Gastrocnemius medialis (tissue), 4 donors: ENCODE measurements around the gene EVI2A. TPM values are rescaled to one million over a fixed set of nuclear protein-coding genes. Genes with fewer than 3 reads are reported as not detected.

Source experiments
- ATAC-seq, 2 donors: fragments of 150-250 bp; one replicate each; pipeline ENCODE4 v1.9.1; 2016
- DNase-seq, 2 donors: peaks; one replicate each; pipeline ENCODE4 v3.0.0-alpha.2; 2019
- H3K27ac ChIP-seq, 4 donors: fragments of 200-600 bp; sonication (generic); 1 replicate in 1 of 4; 2 replicates in 3 of 4; pipeline ENCODE4 v1.5.1; 2016 to 2018; ENCODE audit warnings: mild to moderate bottlenecking in 2 of 4, moderate library complexity in 1 of 4
- H3K27me3 ChIP-seq, 3 donors: fragments of 200-600 bp; sonication (generic) in 2 of 3; 1 replicate in 1 of 3; 2 replicates in 2 of 3; pipeline versions ENCODE4 v1.5.1 to v1.6.0; 2016 to 2019; ENCODE audit warnings: mild to moderate bottlenecking in 1 of 3, moderate library complexity in 1 of 3
- H3K36me3 ChIP-seq, 2 donors: fragments of 200-600 bp; sonication (generic) in 1 of 2; one replicate each; pipeline ENCODE4 v1.5.1; 2017 to 2018
- H3K4me1 ChIP-seq, 2 donors: fragments of 200-600 bp; sonication (generic) in 1 of 2; one replicate each; pipeline ENCODE4 v1.5.1; 2016 to 2017; ENCODE audit warnings: mild to moderate bottlenecking in 2 of 2
- H3K4me3 ChIP-seq, 4 donors: fragments of 200-600 bp; sonication (generic) in 3 of 4; 1 replicate in 1 of 4; 2 replicates in 3 of 4; pipeline ENCODE4 v1.5.1; 2016 to 2019; ENCODE audit warnings: mild to moderate bottlenecking in 2 of 4
- H3K9me3 ChIP-seq, 3 donors: fragments of 200-600 bp; sonication (generic) in 2 of 3; 1 replicate in 1 of 3; 2 replicates in 2 of 3; pipeline ENCODE4 v1.5.1; 2016 to 2019
- CTCF ChIP-seq, 5 experiments: fragments of 450-650 bp in 3 of 5; fragments of 200-600 bp in 2 of 5; sonication (generic) in 2 of 5; IDR thresholded peaks in 4 of 5; conservative IDR thresholded peaks in 1 of 5; 1 replicate in 4 of 5; 2 replicates in 1 of 5; pipeline ENCODE4 v1.5.1; 2016 to 2019; ENCODE audit warnings: antibody characterized with exemption in 5 of 5, mild to moderate bottlenecking in 3 of 5, moderate library complexity in 3 of 5
- POLR2A ChIP-seq, 2 donors: fragments of 450-650 bp; IDR thresholded peaks; one replicate each; pipeline ENCODE4 v1.6.1; 2017; ENCODE audit warnings: antibody characterized with exemption in 2 of 2, mild to moderate bottlenecking in 2 of 2, moderate library complexity in 2 of 2
- in situ Hi-C, 4 donors: fragments of 200-750 bp; cut with MboI; loops; one replicate each; pipeline versions ENCODE4 v1.15.0 to v1.8.0; 2017; ENCODE audit warnings: low sequenced_read_pairs in 4 of 4
- intact Hi-C: fragments of 100-400 bp; cut with DNase I; formaldehyde crosslinking; loops from one replicate; pipeline ENCODE4 v1.15.1; 2023; ENCODE audit warnings: low total_unique reads
- total RNA-seq, 4 donors: library from RNA; depleted of rRNA; stranded (reverse); fragments of >200 nt; gene quantifications; one replicate each; pipeline versions ENCODE4 v1.1.0 to v1.2.3, GENCODE V29; 2016

The EVI2A gene
- total RNA-seq, 4 donors from 2014 or later, result 0.49 to 2.2 (median 0.96) TPM

DNA sequence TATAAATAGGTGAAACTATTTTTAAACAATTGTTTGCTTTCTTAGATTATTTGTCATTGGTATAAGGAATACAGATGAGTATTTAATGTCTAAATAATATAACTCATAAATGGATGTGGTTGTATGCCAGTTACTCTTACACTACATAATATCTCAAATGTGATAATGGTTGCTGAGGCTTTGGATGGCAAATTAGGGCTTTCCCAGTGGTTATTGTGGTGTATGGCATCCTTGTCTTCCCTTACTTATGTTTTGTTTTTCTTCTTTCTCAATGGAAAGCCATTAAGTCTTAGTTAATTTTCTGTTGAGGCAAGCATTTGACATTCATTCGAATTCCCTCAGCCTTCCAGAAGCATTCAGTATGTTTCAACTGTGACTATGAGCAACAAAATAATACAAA, 34.8 kb downstream of the EVI2A start:
- TF ChIP-seq POLR2A (IDR thresholded peaks at IDR 0.05) (no peak), CTCF (IDR thresholded peaks at IDR 0.05 in 4 of 5, conservative IDR thresholded peaks at IDR 0.05 in 1 of 5) (no peak)
- no peak for DNase-seq
- Histone ChIP-seq H3K9me3 (no peaks in the 10 kb centered on the region), H3K36me3 (peaks cover 0 to 4% of the 10 kb centered on the region in 2 donors), H3K4me1 (no peaks in the 10 kb centered on the region), H3K27me3 (no peaks in the 10 kb centered on the region), H3K4me3 (no peak overlapping the region), H3K27ac (no peak overlapping the region)
- intact Hi-C loops (no loop called here), in situ Hi-C loops (loop anchor here in 1 of 4 donors (25.0 kb wide), 1 partner anchor 99 kb away; no protein-coding TSS in a partner anchor)
- ATAC-seq, result no peak

DNA sequence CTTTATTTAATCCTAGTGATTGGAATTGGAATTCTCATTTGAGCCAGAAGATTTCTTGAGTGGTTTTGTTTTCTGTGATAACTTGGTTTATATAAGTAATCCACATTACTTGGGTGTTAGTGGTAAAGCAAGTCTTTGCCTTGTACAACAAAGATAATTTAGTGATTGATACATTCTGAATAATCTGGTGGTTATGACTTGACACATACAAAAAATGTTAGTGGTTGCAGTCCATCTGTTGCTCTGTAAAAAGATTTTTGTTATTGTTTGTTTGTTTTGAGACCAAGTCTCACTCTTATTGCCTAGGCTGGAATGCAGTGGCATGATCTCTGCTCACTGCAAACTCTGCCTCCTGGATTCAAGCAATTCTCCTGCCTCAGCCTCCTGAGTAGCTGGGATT, 37.6 kb downstream of the EVI2A start:
- DNase-seq (no peak), ATAC-seq (no peak)
- H3K27ac ChIP-seq, result no peak overlapping the region
- H3K4me3 ChIP-seq, result no peak overlapping the region
- in situ Hi-C loops, result loop anchor here in 1 of 4 donors (25.0 kb wide), 1 partner anchor 97 kb away; no protein-coding TSS in a partner anchor
- intact Hi-C loops, result no loop called here
- TF ChIP-seq POLR2A (IDR thresholded peaks at IDR 0.05) (no peak), CTCF (IDR thresholded peaks at IDR 0.05 in 4 of 5, conservative IDR thresholded peaks at IDR 0.05 in 1 of 5) (no peak)
- H3K4me1 ChIP-seq, result no peaks in the 10 kb centered on the region
- H3K27me3 ChIP-seq, result no peaks in the 10 kb centered on the region
- H3K9me3 ChIP-seq, result no peaks in the 10 kb centered on the region
- H3K36me3 ChIP-seq, result peaks cover 0 to 4% of the 10 kb centered on the region in 2 donors

DNA sequence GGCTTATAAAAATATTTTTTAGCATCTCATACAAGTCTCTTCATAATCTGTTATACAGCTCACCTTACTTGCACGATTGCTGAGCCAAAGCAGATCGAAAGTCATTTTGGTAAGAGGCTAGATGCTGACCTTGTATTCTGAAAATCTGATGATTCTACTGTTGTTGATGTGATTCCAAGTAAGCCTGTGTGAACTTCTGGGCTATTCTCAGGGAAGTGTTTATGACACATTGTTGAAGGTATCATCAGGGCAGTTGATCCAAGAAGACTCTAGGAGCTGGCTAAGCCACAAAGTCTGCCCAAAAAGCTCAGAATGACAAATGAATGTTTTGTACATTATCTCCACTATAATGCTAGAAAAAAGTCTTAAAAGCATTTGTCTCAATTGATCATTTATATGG, 40.4 kb downstream of the EVI2A start:
- no peak overlapping the region for H3K27ac ChIP-seq
- ATAC-seq, result no peak
- no peaks in the 10 kb centered on the region for H3K27me3 ChIP-seq
- TF ChIP-seq CTCF (IDR thresholded peaks at IDR 0.05 in 4 of 5, conservative IDR thresholded peaks at IDR 0.05 in 1 of 5), result no peak
- no peak for TF ChIP-seq POLR2A (IDR thresholded peaks at IDR 0.05)
- H3K9me3 ChIP-seq, result no peaks in the 10 kb centered on the region
- intact Hi-C loops (no loop called here), in situ Hi-C loops (loop anchor here in 1 of 4 donors (25.0 kb wide), 1 partner anchor 94 kb away; no protein-coding TSS in a partner anchor)
- no peak for DNase-seq
- H3K4me3 ChIP-seq, result no peak overlapping the region
- peaks cover 0 to 4% of the 10 kb centered on the region in 2 donors for H3K36me3 ChIP-seq
- no peaks in the 10 kb centered on the region for H3K4me1 ChIP-seq

- H3K36me3 ChIP-seq, result peaks cover 0 to 4% of the 10 kb centered on the region in 2 donors
- DNase-seq, result no peak
- TF ChIP-seq POLR2A (IDR thresholded peaks at IDR 0.05) (no peak), CTCF (IDR thresholded peaks at IDR 0.05 in 4 of 5, conservative IDR thresholded peaks at IDR 0.05 in 1 of 5) (no peak)
- in situ Hi-C loops (loop anchor here in 1 of 4 donors (25.0 kb wide), 1 partner anchor 92 kb away; no protein-coding TSS in a partner anchor), intact Hi-C loops (no loop called here)
- no peaks in the 10 kb centered on the region for H3K9me3 ChIP-seq
- H3K4me3 ChIP-seq, result no peak overlapping the region
- H3K27me3 ChIP-seq, result no peaks in the 10 kb centered on the region
- ATAC-seq, result no peak
- H3K4me1 ChIP-seq, result peaks cover 0 to 1% of the 10 kb centered on the region in 2 donors
- H3K27ac ChIP-seq, result no peak overlapping the region
Measured at GRCh38 chr17:31279401-31279800, 42.0 kb downstream of the EVI2A start.

DNA sequence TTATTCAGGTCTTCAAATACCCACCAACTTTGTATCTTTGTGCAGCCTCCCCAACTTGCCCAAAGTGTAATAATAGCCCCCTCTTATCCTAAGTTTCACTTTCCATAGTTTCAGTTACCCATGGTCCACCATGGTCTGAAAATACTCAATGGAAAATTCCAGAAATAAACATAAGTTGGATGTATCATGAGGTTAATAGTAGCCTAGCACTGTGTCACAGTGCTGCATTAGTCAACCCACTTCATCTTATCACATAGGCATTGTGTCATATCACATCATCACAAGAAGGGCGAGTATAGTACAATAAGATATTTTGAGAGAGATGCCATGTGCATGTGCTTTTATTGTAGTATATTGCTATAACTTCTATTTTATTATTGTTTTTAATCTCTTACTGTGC, 46.3 kb downstream of the EVI2A start:
- no peak for ATAC-seq
- H3K9me3 ChIP-seq, result no peaks in the 10 kb centered on the region
- no peaks in the 10 kb centered on the region for H3K27me3 ChIP-seq
- intact Hi-C loops (no loop called here), in situ Hi-C loops (loop anchor here in 1 of 4 donors (25.0 kb wide), 1 partner anchor 88 kb away; no protein-coding TSS in a partner anchor)
- peaks cover 0 to 2% of the 10 kb centered on the region in 2 donors for H3K4me1 ChIP-seq
- no peak overlapping the region for H3K27ac ChIP-seq
- no peak for DNase-seq
- no peaks in the 10 kb centered on the region for H3K36me3 ChIP-seq
- H3K4me3 ChIP-seq, result no peak overlapping the region
- TF ChIP-seq CTCF (IDR thresholded peaks at IDR 0.05 in 4 of 5, conservative IDR thresholded peaks at IDR 0.05 in 1 of 5), result no peak
- no peak for TF ChIP-seq POLR2A (IDR thresholded peaks at IDR 0.05)
